GM12864 (cell line): Measurements from ENCODE around the gene FAM161B.

Source experiments
- DNase-seq: peaks from one replicate; pipeline ENCODE4 v3.0.0-alpha.2; 2011; ENCODE audit warnings: low read depth
- H3K4me3 ChIP-seq: 2 replicates; pipeline ENCODE4 v1.5.1; 2011; ENCODE audit warnings: mild to moderate bottlenecking, low read depth, low read length, control low read depth
- CTCF ChIP-seq: IDR thresholded peaks from 2 replicates; pipeline ENCODE4 v1.5.1; 2011; ENCODE audit warnings: low read depth, mild to moderate bottlenecking, moderate library complexity, low read length, control low read depth, inconsistent platforms; ENCODE audit errors: missing control alignments

The FAM161B gene

GRCh38 chr14:73961192-73961591, 11.3 kb upstream of the FAM161B start:
- no peak for DNase-seq
- H3K4me3 ChIP-seq = no peak overlapping the region
- no peak for TF ChIP-seq CTCF

DNA sequence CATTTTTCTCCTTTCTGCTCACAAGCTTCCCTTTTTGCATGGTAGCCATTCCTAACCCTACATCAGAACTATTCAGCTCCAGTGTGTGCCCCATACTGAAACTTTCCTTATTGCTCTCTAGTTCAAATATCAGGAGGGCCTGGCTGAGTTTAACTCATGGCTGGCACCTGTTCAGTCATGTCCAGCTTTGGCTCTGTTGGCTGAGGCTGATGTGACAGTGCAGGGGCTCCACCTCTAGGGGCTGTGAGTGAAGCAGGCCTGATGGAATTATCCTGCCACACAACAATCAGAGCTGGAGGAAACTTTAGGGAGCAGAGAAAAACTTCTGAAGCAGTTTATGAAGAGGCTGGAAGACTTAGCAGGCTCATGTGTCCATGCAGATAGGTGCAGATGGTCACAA, 8.7 kb upstream of the FAM161B start:
- no peak for DNase-seq
- no peak overlapping the region for H3K4me3 ChIP-seq
- no peak for TF ChIP-seq CTCF

- no peak for DNase-seq
- H3K4me3 ChIP-seq = no peak overlapping the region
- no peak for TF ChIP-seq CTCF
These were observed 5.8 kb upstream of the FAM161B start for GRCh38 chr14:73955674-73956073.

- DNase-seq = no peak
- no peak overlapping the region for H3K4me3 ChIP-seq
- TF ChIP-seq CTCF = no peak
These were observed 3.8 kb upstream of the FAM161B start for GRCh38 chr14:73953731-73954130.

- DNase-seq = no peak
- H3K4me3 ChIP-seq = no peak overlapping the region
- TF ChIP-seq CTCF = no peak
These were observed 4.7 kb downstream of the FAM161B start for GRCh38 chr14:73945159-73945670.

- DNase-seq = no peak
- H3K4me3 ChIP-seq = no peak overlapping the region
- TF ChIP-seq CTCF = no peak
These were observed 5.3 kb downstream of the FAM161B start for GRCh38 chr14:73944432-73945158.

DNA sequence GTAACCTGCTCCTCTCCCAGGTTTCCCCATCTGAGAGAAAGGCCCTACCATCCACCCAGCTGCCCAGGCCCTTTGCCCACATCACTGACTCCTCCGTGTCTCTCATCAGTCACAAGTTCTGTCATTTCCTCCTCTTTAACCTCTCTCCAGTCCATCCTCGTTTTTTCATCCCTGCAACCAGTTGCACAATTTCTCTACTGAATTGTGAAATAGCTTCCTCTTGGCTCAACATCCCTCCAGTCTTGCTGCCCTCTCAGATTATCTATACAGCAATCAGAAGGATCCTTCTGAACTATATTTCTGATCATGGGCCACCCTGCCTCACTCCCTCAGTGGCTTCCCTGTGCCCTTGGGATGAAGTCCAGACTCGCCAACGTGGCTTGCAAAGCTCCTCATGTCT, 6.8 kb downstream of the FAM161B start:
- DNase-seq = no peak
- no peak overlapping the region for H3K4me3 ChIP-seq
- no peak for TF ChIP-seq CTCF
